GM12878 (cell line): ENCODE measurements around the gene ICAM2. TPM values are rescaled to one million over a fixed set of nuclear protein-coding genes. Genes with fewer than 3 reads are reported as not detected.

ENCODE experiments used
- ATAC-seq: fragments of 200-7000 bp; cut with Tn5 transposase; 3 replicates; pipeline ENCODE4 v1.9.1; 2020; ENCODE audit warnings: mild to moderate bottlenecking, moderate library complexity
- BruUV-seq: library from RNA; stranded (reverse); fragments of 400-500 nt; replicated peaks from 2 replicates; lab custom pipeline; 2021; lab: Mats Ljungman, UMichigan
- CTCF ChIA-PET: fragments of 300-600 bp; sonication (Branson Sonifier 250); formaldehyde crosslinking; extraction: SDS; loops from one replicate; lab custom pipeline; 2021; ENCODE audit warnings: inconsistent platforms; lab: Yijun Ruan, JAX
- POLR2A ChIA-PET: fragments of 350-600 bp; formaldehyde crosslinking; extraction: SDS; loops from one replicate; lab custom pipeline; 2021; ENCODE audit warnings: inconsistent platforms; lab: Charles Lee
- RAD21 ChIA-PET: fragments of 300-600 bp; sonication (Branson Sonifier 250); formaldehyde crosslinking; loops from one replicate; lab custom pipeline; 2023; ENCODE audit warnings: antibody characterized with exemption; ENCODE audit not compliant: unreplicated experiment; lab: Charles Lee
- SMC1A ChIA-PET: fragments of 300-600 bp; sonication (Branson Sonifier 250); formaldehyde crosslinking; loops from one replicate; lab custom pipeline; 2023; ENCODE audit not compliant: unreplicated experiment, uncharacterized antibody; lab: Charles Lee
- DNase-seq: peaks from one replicate; pipeline ENCODE4 v3.0.0-alpha.2; 2011; ENCODE audit warnings: low read depth, low spot score
- FAIRE-seq: peaks from 3 replicates; lab custom pipeline; 2011; peaks lifted over from hg19 to GRCh38; lab: Jason Lieb, UNC
- H2AFZ ChIP-seq: 2 replicates; pipeline ENCODE4 v1.6.0; 2011; ENCODE audit warnings: low read depth, low read length, control low read depth; ENCODE audit not compliant: control insufficient read depth
- H3K27ac ChIP-seq: 2 replicates; pipeline ENCODE4 v1.5.1; 2011; ENCODE audit warnings: control low read depth; ENCODE audit not compliant: control insufficient read depth, insufficient read depth
- H3K27me3 ChIP-seq, 2 experiments: replicated peaks in 1 of 2; 2 replicates each; pipeline versions ENCODE4 v1.6.0 to v1.6.1; 2011; ENCODE audit warnings: low read length in 1 of 2; ENCODE audit not compliant: control insufficient read depth in 2 of 2, insufficient read depth in 2 of 2
- H3K36me3 ChIP-seq, 2 experiments: 2 replicates each; pipeline ENCODE4 v1.5.1; 2011; ENCODE audit warnings: low read length in 1 of 2; ENCODE audit not compliant: control insufficient read depth in 2 of 2, insufficient read depth in 2 of 2
- H3K4me1 ChIP-seq: 2 replicates; pipeline ENCODE4 v1.6.1; 2011; ENCODE audit warnings: mild to moderate bottlenecking, low read length, moderate library complexity, mixed read lengths; ENCODE audit not compliant: control insufficient read depth, insufficient read depth
- H3K4me2 ChIP-seq: 2 replicates; pipeline ENCODE4 v1.6.0; 2011; ENCODE audit warnings: control low read depth; ENCODE audit not compliant: control insufficient read depth, insufficient read depth
- H3K4me3 ChIP-seq: fragments of 200-600 bp; sonication (generic); 2 replicates; pipeline ENCODE4 v1.5.1; 2016
- H3K79me2 ChIP-seq: 2 replicates; pipeline ENCODE4 v1.6.0; 2011; ENCODE audit warnings: low read length; ENCODE audit not compliant: control insufficient read depth, insufficient read depth
- H3K9ac ChIP-seq: 2 replicates; pipeline ENCODE4 v1.8.0; 2011; ENCODE audit warnings: low read length, control low read depth, mixed read lengths; ENCODE audit not compliant: control insufficient read depth, insufficient read depth
- H3K9me3 ChIP-seq: replicated peaks from 3 replicates; pipeline ENCODE4 v1.5.1; 2011; ENCODE audit warnings: mild to moderate bottlenecking, low read length; ENCODE audit not compliant: control insufficient read depth, insufficient read depth
- H4K20me1 ChIP-seq: 2 replicates; pipeline ENCODE4 v1.6.0; 2011; ENCODE audit not compliant: control insufficient read depth, insufficient read depth
- POLR2A ChIP-seq: IDR thresholded peaks from 2 replicates; pipeline ENCODE4 v1.6.1; 2011; ENCODE audit warnings: low read depth, mild to moderate bottlenecking, low read length
- WGBS: methylation state at CpG from one replicate; pipeline ENCODE4 v1.1.6; 2016; ENCODE audit warnings: low lambda C conversion rate; ENCODE audit not compliant: insufficient replicate concordance, insufficient coverage; ENCODE audit errors: missing lambda C conversion rate; 5-methylcytosine and 5-hydroxymethylcytosine counted together
- in situ Hi-C: fragments of 300-500 bp; cut with MboI; formaldehyde crosslinking; loops from 9 replicates; pipeline ENCODE4 v1.14.3; 2018; ENCODE audit warnings: mixed read lengths
- intact Hi-C: fragments of 100-400 bp; cut with micrococcal nuclease; formaldehyde crosslinking; loops from one replicate; pipeline ENCODE4 v1.14.2; 2022; ENCODE audit not compliant: unreplicated experiment
- polyA plus RNA-seq, 11 experiments: library from polyadenylated mRNA; depleted of rRNA in 4 of 11; unstranded in 6 of 11; stranded (reverse) in 5 of 11; fragments of >200 nt; fragmentation: Nextera tagmentation in 4 of 11; fragmentation: Illumina TruSeq in 1 of 11; extraction: Ambion mirVana in 4 of 11; extraction: Trizol in 1 of 11; gene quantifications; 1 replicate in 1 of 11; 2 replicates in 10 of 11; pipeline versions ENCODE4 v1.2.1 to v1.2.3, GENCODE V29; 2011 to 2016; ENCODE audit warnings: inconsistent platforms in 2 of 11, missing spikeins in 2 of 11, low read depth in 1 of 11
- total RNA-seq, 4 experiments: library from RNA; depleted of rRNA in 3 of 4; stranded (reverse); fragments of >200 nt in 3 of 4; fragmentation: Illumina TruSeq in 1 of 4; extraction: Trizol in 1 of 4; gene quantifications; 2 replicates each; pipeline versions ENCODE4 v1.2.1 to v1.2.3, GENCODE V29; 2013 to 2021
- TF ChIP-seq, protein P1 (sequence below): IDR thresholded peaks from 2 replicates; pipeline ENCODE4 v1.6.1; 2012; ENCODE audit warnings: low read length, inconsistent platforms
- TF ChIP-seq, protein P2 (sequence below), 3 experiments: IDR thresholded peaks in 2 of 3; conservative IDR thresholded peaks in 1 of 3; 2 replicates each; pipeline ENCODE4 v1.5.1; 2011; ENCODE audit warnings: low read depth in 3 of 3, low read length in 3 of 3, mild to moderate bottlenecking in 3 of 3, control low read depth in 2 of 3, moderate library complexity in 2 of 3, inconsistent platforms in 1 of 3, mixed read lengths in 1 of 3; ENCODE audit not compliant: control insufficient read depth in 2 of 3, insufficient read depth in 1 of 3; ENCODE audit errors: extremely low read depth in 1 of 3

Gene ICAM2
- total and polyA plus RNA-seq, 10 of the 15 experiments (the other 5 are each of a cell fraction or from before 2014, with no cell fraction given): 23.6 to 108 (median 58.1) TPM

DNA sequence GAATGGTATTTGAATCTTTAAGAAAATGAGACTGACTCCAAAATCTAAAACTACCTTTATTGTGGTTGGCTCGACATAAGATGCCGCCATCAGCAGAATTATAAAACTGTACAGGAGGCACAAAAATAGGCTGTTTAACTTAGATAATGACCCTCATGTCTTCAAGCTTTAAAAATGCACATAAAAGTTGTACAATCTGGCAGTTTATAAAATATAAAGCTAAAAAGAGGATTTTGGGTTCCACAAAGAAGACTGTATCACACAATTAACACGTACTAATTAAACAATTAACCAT lies 18.6 kb upstream of the ICAM2 start (continued):
- TF ChIP-seq, protein P1, sequence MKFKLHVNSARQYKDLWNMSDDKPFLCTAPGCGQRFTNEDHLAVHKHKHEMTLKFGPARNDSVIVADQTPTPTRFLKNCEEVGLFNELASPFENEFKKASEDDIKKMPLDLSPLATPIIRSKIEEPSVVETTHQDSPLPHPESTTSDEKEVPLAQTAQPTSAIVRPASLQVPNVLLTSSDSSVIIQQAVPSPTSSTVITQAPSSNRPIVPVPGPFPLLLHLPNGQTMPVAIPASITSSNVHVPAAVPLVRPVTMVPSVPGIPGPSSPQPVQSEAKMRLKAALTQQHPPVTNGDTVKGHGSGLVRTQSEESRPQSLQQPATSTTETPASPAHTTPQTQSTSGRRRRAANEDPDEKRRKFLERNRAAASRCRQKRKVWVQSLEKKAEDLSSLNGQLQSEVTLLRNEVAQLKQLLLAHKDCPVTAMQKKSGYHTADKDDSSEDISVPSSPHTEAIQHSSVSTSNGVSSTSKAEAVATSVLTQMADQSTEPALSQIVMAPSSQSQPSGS: no peak

DNA sequence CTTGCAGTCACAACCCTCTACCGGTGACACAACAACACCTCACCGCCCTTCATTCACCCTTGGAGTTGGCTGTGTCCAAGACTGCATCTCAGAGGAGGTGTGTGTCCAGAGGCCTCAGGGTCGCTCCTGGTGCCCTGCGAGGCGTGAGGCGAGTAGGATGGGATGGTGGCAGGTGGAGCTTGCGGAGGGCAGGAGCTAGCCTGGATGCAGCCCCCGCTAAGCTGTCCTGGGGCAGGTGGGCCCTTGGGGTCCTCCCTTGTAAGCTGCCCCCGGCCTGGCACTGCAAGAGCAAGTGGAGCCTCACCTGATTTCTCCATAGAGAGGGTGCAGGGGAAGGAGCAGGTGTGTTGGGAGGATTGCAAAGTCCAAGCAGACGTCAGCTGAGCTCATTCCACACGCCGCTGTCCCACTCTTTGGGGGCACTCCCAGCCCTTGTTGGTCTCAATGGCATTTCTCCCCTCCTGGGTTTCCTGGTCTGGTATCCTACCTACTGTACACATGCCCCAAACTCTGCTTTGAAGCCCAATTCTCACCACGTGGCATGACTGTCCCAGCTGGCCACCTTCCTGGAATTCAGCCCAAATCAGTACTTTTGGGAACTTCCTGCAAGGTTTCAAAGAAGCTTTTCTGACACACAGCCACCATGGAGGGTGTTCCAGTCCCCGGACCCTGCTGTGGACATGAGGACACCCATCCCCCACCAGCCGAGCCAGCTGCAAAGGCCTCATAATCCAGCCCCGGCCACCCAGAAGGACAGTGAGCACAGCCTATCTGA lies 18.1 kb upstream of the ICAM2 start:
- SMC1A ChIA-PET: interaction anchor here (0.9 to 1.6 kb wide), 4 partner anchors 10 to 95 kb away, joined by 4 to 5 read pairs (median 4); no protein-coding TSS in a partner anchor
- no peak overlapping the region for H3K4me2 ChIP-seq
- ATAC-seq: no peak
- no peak for FAIRE-seq
- in situ Hi-C loops (loop anchor here (25.0 kb wide), 1 partner anchor 249 kb away; no protein-coding TSS in a partner anchor), intact Hi-C loops (no loop called here)
- no peak overlapping the region for H2AFZ ChIP-seq
- TF ChIP-seq, protein P2, sequence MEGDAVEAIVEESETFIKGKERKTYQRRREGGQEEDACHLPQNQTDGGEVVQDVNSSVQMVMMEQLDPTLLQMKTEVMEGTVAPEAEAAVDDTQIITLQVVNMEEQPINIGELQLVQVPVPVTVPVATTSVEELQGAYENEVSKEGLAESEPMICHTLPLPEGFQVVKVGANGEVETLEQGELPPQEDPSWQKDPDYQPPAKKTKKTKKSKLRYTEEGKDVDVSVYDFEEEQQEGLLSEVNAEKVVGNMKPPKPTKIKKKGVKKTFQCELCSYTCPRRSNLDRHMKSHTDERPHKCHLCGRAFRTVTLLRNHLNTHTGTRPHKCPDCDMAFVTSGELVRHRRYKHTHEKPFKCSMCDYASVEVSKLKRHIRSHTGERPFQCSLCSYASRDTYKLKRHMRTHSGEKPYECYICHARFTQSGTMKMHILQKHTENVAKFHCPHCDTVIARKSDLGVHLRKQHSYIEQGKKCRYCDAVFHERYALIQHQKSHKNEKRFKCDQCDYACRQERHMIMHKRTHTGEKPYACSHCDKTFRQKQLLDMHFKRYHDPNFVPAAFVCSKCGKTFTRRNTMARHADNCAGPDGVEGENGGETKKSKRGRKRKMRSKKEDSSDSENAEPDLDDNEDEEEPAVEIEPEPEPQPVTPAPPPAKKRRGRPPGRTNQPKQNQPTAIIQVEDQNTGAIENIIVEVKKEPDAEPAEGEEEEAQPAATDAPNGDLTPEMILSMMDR (IDR thresholded peaks at IDR 0.05 in 2 of 3, conservative IDR thresholded peaks at IDR 0.05 in 1 of 3; ENCODE audit: control insufficient read depth in 2 of 3, extremely low read depth in 1 of 3, insufficient read depth in 1 of 3, low read depth in 3 of 3, low read length in 3 of 3): no peak
- TF ChIP-seq POLR2A: 0 out of 2 replicates have a peak, but pooled peaks have one; percentile 31
- H3K4me1 ChIP-seq: no peaks in the 10 kb centered on the region
- peaks cover under 1 to 3% of the 10 kb centered on the region in 2 experiments for H3K36me3 ChIP-seq
- no peaks in the 10 kb centered on the region for H3K27me3 ChIP-seq
- no peak for DNase-seq
- H3K9me3 ChIP-seq: no peaks in the 10 kb centered on the region
- H3K4me3 ChIP-seq: no peak overlapping the region
- RAD21 ChIA-PET: interaction anchor here (1.2 kb wide), 1 partner anchor 9 kb away, joined by 4 read pairs; no protein-coding TSS in a partner anchor
- no peak overlapping the region for H3K9ac ChIP-seq
- POLR2A ChIA-PET: interaction anchor here (0.6 kb wide), 1 partner anchor 11 kb away, joined by 6 read pairs; no protein-coding TSS in a partner anchor
- H4K20me1 ChIP-seq: no peaks in the 10 kb centered on the region
- H3K27ac ChIP-seq: no peak overlapping the region
- H3K79me2 ChIP-seq: no peaks in the 10 kb centered on the region
- WGBS: 80% methylated on average over 16 of the region's 16 CpGs
- CTCF ChIA-PET: interaction anchor here (0.6 to 2.2 kb wide), 4 partner anchors 10 to 244 kb away, joined by 3 to 15 read pairs (median 8); no protein-coding TSS in a partner anchor
- BruUV-seq: no TSS peak
